Measurements from ENCODE around the gene MIER2.

MIER2 gene

DNA sequence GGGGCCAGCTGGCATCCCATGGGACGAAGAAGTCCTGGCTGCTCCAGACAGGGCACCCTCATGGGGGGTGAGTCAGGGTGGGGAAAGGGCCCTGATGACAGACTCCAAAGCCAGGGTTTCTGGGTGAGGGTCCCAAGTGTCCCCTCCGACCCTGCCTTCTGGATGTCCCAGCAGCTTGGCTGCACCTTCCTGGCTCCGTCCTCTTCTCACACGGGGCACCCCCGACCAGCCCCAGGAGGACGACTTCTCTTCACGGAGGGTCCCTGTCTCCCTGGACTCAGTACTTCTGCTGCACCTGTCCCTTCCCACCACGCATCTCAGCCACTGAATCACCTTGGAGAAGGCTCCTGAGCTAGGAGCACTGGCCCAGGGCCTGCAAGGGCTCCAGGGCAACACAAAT is 19.9 kb downstream of the MIER2 start:
- Histone ChIP-seq H3K4me3 (no peak overlapping the region), H4K20me1 (no peaks in the 10 kb centered on the region), H3K4me2 (no peak overlapping the region), H3K27me3 (no peaks in the 10 kb centered on the region), H3K27ac (no peak overlapping the region), H3K4me1 (no peaks in the 10 kb centered on the region), H3K36me3 (peaks cover 97% of the 10 kb centered on the region), H3K9me3 (peaks cover 79% of the 10 kb centered on the region), H3K9ac (no peak overlapping the region)
- TF ChIP-seq Cebpa-rat (IDR thresholded peaks at IDR 0.05): no peak

DNA sequence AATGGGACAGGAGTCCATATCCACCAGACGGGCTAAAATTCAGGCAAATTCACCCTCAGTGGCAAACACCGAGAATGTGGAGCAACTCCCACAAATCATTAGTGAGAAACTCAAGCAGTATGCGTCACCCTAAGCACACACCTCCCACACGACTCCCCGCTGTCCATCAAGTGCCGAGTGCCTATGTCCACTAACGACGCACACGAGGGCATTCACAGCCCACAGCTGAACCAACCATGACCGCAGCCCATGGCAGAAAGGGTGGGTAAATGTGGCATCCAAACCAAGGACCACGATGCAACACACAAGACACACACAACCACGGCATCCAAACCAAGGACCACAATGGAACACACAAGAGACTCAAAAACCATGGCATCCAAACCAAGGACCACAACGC is 22.0 kb downstream of the MIER2 start:
- Histone ChIP-seq H3K4me1 (no peaks in the 10 kb centered on the region), H4K20me1 (no peaks in the 10 kb centered on the region), H3K9me3 (peaks cover 58% of the 10 kb centered on the region), H3K27ac (no peak overlapping the region), H3K4me3 (no peak overlapping the region), H3K27me3 (no peaks in the 10 kb centered on the region), H3K9ac (no peak overlapping the region), H3K36me3 (peaks cover 84% of the 10 kb centered on the region), H3K4me2 (no peak overlapping the region)
- TF ChIP-seq Cebpa-rat (IDR thresholded peaks at IDR 0.05): no peak

DNA sequence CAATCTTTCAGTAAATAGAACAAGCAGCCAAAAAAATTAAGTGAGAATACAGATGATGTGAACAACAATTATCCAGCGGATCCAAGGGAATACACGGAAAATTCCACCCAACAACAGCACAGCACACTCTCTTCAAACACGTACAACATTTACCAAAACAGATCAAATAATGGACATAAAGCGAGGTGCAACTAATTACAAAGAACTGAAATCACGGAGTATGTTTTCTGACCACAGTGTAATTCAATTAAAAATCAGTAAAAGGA is 26.2 kb downstream of the MIER2 start:
- TF ChIP-seq Cebpa-rat (IDR thresholded peaks at IDR 0.05): no peak
- H3K4me3 ChIP-seq: no peak overlapping the region
- H4K20me1 ChIP-seq: no peaks in the 10 kb centered on the region
- H3K9me3 ChIP-seq: peaks cover 20% of the 10 kb centered on the region
- H3K4me1 ChIP-seq: peaks cover 8% of the 10 kb centered on the region
- H3K27ac ChIP-seq: no peak overlapping the region
- no peak overlapping the region for H3K4me2 ChIP-seq
- H3K27me3 ChIP-seq: no peaks in the 10 kb centered on the region
- H3K36me3 ChIP-seq: peaks cover 82% of the 10 kb centered on the region
- no peak overlapping the region for H3K9ac ChIP-seq

DNA sequence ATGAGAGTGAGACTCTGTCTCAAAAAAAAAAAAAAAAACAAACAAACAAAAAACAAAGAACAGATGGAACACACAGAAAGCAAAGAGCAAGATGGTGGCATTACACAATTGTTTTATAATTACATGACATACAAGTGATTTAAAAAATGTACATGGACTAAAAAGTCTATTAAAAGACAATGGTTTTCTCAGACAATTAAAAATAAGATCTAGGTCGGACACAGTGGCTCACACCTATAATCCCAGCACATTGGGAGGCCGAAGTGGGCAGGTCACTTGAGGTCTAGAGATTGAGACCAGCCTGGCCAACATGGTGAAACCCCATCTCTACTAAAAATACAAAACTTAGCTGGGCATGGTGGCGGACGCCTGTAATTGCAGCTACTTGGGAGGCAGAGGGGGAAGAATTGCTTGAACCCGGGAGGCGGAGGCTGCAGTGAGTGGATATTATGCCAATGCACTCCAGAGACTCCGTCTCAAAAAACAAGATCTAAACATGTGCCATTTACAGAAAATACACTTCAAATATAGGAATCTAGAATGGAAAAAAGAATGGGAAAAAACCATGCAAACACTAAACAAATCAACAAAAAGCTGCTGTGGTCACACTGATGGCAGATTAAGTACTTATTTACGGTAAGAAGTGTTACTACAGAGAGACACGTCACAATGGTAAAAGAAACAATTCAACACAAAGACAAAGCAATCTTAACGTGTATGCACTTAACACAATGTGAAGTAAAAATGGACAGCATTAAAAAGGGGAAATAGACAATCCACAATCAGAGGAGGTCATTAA is 26.7 kb downstream of the MIER2 start:
- Histone ChIP-seq H3K27me3 (no peaks in the 10 kb centered on the region), H3K4me3 (no peak overlapping the region), H3K4me1 (peaks cover 12% of the 10 kb centered on the region), H3K4me2 (no peak overlapping the region), H4K20me1 (no peaks in the 10 kb centered on the region), H3K36me3 (peaks cover 78% of the 10 kb centered on the region), H3K27ac (no peak overlapping the region), H3K9me3 (peaks cover 15% of the 10 kb centered on the region), H3K9ac (no peak overlapping the region)
- no peak for TF ChIP-seq Cebpa-rat (IDR thresholded peaks at IDR 0.05)

DNA sequence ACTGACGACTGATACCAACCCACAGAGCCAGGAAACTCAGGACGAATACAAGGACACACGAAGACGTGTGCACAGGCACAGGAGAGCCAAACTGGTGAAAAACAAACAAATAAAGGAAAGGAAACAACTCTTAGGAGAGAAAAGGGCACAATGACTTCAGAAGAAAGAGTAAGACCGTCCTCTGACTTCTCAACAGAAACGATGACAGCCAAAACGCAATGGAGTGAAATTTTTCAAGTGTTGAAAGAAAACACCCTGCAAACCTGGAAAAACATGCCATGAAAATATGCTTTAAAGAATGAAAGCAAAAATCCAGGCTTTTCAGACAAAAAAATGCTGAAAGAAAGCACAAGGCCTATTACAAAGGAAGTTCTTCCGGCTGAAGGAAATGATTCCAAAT is 28.8 kb downstream of the MIER2 start:
- Histone ChIP-seq H3K4me3 (no peak overlapping the region), H3K27me3 (no peaks in the 10 kb centered on the region), H3K9ac (no peak overlapping the region), H3K36me3 (peaks cover 72% of the 10 kb centered on the region), H3K4me1 (peaks cover 12% of the 10 kb centered on the region), H3K9me3 (peaks cover 6% of the 10 kb centered on the region), H4K20me1 (0 out of 2 replicates have a peak, but pooled peaks cover 11% of the 10 kb centered on the region), H3K27ac (no peak overlapping the region), H3K4me2 (no peak overlapping the region)
- TF ChIP-seq Cebpa-rat (IDR thresholded peaks at IDR 0.05): no peak

DNA sequence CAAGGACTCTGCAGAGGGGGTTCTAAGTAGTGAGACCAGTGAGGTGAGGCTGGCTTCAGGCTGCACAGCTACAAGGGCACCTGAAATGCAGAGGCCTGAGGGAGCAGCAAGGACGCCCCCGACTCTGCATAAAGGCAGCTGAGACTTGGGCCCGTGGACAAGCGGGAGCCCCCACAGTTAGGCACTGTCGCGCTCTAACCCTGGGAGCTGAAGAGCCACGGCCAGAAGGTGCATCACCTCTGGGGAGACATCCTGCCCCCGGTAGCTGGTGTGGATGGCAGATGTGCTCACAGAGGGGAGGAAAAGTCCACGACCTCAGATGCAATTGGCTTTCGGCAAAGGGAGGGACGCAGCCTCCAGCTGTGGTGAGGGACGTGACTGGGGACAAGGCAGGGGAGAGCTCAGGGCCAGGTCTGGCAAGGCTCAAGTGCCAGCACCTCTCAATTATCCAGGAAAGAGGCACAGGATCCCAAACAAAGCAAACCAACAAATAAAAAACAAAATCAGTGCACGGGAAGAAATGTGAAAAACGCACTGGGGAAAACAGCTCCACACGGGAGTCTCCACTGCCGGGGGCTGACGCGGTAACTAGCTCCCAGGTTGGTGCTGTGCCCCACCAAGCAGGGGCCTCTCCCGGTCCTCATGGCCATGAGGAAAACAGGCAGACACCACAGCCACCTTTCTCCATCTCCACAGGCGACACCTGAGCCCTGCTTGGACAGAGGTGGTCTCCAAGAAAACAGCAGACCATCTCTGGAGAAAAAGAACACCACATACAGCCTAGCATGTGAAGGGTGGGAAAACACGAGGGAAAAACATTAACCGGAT is 30.4 kb downstream of the MIER2 start:
- Histone ChIP-seq H3K4me2 (peak overlapping the region; percentile 24; the same call in 1 of the 2 replicates), H4K20me1 (0 out of 2 replicates have a peak, but pooled peaks cover 14% of the 10 kb centered on the region), H3K27ac (no peak overlapping the region), H3K9me3 (no peaks in the 10 kb centered on the region), H3K36me3 (peaks cover 71% of the 10 kb centered on the region), H3K9ac (no peak overlapping the region), H3K4me3 (no peak overlapping the region), H3K27me3 (no peaks in the 10 kb centered on the region), H3K4me1 (peaks cover 12% of the 10 kb centered on the region)
- TF ChIP-seq Cebpa-rat (IDR thresholded peaks at IDR 0.05): no peak

DNA sequence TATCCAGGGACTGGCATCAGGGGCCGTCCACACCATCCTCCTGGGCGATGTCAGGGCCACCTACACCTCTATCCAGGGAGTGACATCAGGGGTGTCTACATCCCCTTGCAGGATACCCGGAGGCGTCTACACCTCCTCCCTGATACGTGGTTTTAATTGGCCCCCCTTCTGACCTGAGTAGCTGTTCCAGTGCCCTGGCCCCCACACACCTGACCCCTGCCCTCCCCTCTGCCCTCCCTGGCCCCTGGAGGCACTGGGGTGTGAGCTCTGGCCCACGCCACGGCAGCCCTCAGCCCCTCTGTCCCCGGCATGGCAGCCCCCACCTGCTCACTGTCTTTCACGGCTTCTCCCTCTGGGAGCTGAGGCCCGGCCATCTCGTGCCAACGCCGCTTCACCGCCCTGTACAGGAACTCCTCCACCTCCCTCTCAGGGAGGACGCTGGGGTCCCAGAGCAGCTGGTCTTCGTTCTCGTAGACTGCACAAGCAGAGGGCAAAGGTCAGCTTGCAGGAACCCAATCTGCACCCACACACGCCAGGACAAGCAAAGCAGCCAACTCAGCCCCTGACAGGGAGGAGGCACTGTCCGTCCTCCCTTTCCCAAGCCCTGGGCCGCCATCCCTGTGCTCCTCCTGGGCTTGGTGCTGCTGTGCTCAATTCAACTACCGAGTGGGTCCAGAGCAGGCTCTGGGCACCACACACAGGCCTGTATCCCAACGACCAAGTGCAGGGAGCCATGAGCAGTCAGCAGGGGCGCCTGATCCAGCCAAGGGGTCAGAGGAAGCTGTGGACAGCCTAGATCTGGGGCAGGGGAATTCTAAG is 31.2 kb downstream of the MIER2 start:
- H3K9me3 ChIP-seq: no peaks in the 10 kb centered on the region
- TF ChIP-seq Cebpa-rat (IDR thresholded peaks at IDR 0.05): no peak

DNA sequence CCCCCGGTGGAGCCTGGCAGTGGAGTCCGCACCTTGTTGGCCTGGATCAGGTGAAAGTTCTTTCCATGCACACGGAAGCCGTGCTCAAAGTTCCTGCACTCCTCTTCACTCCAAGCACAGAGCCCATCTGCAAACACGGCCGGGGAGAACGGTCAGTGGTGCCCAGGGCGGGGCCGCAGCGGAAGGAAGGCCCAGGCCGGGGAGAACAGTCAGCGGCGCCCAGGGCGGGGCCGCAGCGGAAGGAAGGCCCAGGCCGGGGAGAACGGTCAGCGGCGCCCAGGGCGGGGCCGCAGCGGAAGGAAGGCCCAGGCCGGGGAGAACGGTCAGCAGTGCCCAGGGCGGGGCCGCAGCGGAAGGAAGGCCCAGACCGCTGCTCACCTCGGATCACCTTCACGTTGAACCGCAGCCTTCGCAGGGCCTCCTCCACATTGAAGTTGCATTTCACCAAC is 32.8 kb downstream of the MIER2 start:
- Histone ChIP-seq H3K27ac (no peak overlapping the region), H3K4me2 (no peak overlapping the region), H3K27me3 (no peaks in the 10 kb centered on the region), H4K20me1 (0 out of 2 replicates have a peak, but pooled peaks cover 22% of the 10 kb centered on the region), H3K4me1 (peaks cover 12% of the 10 kb centered on the region), H3K9me3 (no peaks in the 10 kb centered on the region), H3K4me3 (no peak overlapping the region), H3K9ac (no peak overlapping the region), H3K36me3 (peaks cover 85% of the 10 kb centered on the region)
- TF ChIP-seq Cebpa-rat (IDR thresholded peaks at IDR 0.05): no peak

More for the DNA sequence above, 31.2 kb downstream of the MIER2 start:
- Histone ChIP-seq H3K27ac (peak overlapping the region; percentile 26; the same call in 1 of the 2 replicates), H3K4me1 (peaks cover 12% of the 10 kb centered on the region), H3K9ac (no peak overlapping the region), H3K36me3 (peaks cover 76% of the 10 kb centered on the region), H3K4me3 (no peak overlapping the region), H4K20me1 (0 out of 2 replicates have a peak, but pooled peaks cover 17% of the 10 kb centered on the region), H3K27me3 (no peaks in the 10 kb centered on the region), H3K4me2 (peak overlapping the region; percentile 24)

DNA sequence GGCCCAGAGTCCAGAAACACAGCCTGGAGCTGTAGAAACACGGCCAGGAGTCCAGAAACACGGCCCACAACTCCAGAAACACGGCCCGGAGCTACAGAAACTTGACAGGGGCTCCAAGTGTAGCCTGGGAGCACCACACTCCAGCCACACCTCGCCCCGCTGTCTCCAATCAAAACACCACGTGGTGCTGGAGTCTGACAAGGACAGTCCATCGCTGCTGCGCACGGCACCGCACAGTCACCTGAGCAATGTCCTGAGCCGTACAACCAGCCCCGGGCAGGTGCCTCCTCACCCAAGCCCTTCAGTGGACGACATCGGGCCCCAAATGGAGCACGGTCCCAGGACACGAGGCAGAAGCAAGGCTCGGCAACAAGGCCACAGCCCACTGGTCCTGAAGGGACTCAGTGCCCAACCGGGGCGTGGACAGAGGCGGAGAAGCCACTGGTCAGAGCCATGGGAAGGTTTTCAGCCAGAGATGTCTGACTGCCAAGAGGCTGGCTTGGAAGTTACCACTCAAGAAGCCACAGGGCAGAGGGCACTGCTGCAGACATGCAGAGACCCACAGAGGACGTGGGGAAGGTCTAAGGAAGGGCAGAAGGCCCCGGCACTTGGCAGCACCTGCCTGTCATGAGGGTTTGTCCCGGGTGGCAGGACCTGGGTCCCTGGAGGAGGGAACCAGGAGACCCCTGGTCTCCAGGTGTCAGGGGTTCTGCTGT is 33.7 kb downstream of the MIER2 start:
- no peak for TF ChIP-seq Cebpa-rat (IDR thresholded peaks at IDR 0.05)
- Histone ChIP-seq H3K27ac (no peak overlapping the region), H3K27me3 (no peaks in the 10 kb centered on the region), H3K9ac (no peak overlapping the region), H3K36me3 (peaks cover 85% of the 10 kb centered on the region), H3K4me3 (no peak overlapping the region), H3K9me3 (no peaks in the 10 kb centered on the region), H4K20me1 (0 out of 2 replicates have a peak, but pooled peaks cover 22% of the 10 kb centered on the region), H3K4me2 (no peak overlapping the region), H3K4me1 (peaks cover 12% of the 10 kb centered on the region)
